ENCODE results near the gene ZNF43.
"Not testable (repeated sequence)": the region's sequence is repeated elsewhere in the genome, so short reads cannot be mapped to it uniquely, and the experiment has no call there.

ZNF43 gene

DNA sequence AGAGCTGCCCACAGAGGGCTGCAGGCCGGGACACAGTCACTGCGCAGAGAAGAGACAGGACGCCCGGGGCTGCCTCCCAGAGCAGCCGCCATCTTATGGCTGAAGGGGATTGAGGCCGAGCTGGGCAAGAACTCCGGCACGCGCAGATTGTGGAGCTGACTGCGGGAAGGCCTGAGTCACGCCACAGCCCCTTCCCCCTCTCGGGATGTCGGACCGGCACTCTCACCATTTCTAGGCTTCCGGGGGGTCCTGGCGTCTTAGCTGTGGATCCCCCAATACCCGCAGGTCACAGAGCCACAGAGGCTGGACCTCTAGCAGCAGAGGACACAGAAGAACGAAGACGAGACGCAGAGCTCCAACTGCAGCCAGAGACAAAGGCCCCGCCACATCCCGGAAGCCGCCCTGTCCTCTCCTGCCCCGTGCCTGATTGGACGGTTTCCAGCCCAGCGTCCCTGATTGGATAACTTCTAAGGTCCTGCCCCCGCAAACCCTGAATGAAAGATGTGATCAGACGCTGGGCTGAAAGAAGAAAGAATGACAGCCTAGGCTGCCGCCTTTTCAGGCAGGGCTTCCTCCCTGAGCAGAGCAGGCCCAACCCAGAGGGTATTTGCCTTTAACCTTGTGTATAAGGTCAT lies at the start of gene ZNF43:
TSS of gene ZNF43 (minus strand) at position 373 of the 635 bp plus-strand sequence. CDS start at position 229, 144 bp downstream.
- DNase-seq = peak; percentile 94

DNA sequence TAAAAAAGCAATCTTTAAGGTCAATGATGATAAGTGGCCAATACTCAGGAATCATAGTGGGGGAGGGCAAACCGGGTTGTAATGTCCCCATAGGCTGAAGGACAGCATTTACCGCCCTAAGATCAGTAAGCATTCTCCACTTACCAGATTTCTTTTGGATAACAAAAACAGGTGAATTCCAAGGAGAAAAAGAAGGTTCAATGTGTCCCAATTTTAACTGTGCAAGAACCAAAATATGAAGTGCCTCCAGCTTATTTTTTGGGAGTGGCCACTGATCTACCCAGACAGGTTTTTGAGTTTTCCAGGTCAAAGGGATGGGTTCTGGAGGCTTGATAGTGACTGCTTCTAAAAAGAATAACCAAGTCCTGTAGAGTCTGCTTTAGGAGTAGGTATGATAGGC lies 49.5 kb upstream of the ZNF43 start:
- not testable (repeated sequence) for DNase-seq

- not testable (repeated sequence) for DNase-seq
These were observed 48.8 kb upstream of the ZNF43 start for GRCh38 chr19:21884786-21885185.

GRCh38 chr19:21883516-21883915 lies 47.5 kb upstream of the ZNF43 start:
- no peak for DNase-seq

- DNase-seq = peak; percentile 25 to 44
These were observed 44.8 kb upstream of the ZNF43 start for GRCh38 chr19:21880761-21881160.

DNA sequence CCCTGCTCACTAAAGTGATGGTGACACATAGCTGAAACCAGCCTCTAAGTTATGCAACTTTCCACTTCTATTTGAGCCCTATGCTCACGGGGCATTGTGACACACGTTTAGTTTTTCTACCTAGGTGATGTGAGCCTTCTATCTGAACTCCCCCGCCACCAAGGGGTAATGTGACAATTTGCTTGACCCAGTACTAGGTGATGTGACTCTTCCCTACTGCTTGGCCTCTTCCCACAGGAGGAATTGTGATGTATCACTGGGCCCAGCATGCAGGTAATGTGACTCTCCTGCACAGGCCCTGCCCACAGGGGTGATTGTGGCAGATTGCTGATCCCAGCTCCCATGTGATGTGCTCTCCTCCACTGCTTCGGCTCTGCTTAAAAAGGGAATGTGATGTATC lies 42.7 kb upstream of the ZNF43 start:
- DNase-seq = no peak

GRCh38 chr19:21877976-21878375 lies 42.0 kb upstream of the ZNF43 start:
- no peak for DNase-seq

DNA sequence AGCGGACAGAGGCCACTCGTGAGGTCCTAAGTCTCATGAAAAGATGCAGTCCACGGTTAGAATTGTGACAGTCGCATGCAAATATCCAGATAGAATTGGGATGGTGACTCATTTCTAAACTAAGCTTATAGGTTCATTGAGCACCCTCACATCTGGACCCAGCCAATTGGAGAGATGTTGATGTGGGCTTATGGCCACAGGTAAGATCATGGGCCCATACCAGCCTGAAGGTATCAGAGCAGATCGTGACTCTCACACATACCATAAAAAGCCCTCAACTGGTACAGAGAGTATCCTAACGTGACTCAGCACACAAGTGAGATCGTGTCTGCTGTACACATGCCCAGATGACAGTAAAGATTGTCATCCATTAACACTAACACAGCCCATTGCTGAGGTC lies 40.6 kb upstream of the ZNF43 start:
- not testable (repeated sequence) for DNase-seq

DNA sequence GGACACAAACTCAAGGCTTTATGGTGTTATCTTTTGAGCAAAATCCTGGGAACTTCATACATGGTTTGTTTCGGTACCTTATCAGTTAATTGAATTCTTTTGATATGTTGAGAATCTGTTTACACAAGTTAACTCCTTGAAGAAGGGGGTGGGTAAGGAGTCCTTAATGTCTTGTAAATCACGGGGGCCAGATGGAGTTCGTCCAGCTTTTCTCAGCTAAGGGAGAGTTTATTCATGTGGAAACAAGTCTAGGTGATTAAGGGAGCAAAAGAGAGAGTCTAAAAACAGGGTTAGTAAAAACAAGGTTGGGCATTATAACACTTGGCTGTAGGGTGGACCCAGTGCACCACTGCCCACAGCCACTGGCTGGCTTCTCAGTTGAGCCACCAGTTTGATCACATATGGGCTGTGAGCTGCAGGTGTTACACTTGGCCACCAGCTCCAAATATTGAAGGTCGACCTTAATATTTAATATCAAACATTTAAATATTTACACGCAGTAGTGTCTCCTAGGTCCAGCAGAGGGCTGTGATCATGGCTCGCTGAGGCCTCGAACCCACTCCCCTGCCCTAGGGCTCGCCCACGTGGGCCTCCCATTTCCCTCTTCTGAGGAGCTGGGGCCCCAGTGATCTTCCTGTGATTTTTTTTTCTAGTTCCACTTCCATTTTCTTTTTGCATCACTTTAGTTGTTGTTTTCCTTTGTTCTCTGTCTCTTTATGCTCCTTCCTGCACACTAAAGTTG lies 21.0 kb upstream of the ZNF43 start:
- DNase-seq = no peak

DNA sequence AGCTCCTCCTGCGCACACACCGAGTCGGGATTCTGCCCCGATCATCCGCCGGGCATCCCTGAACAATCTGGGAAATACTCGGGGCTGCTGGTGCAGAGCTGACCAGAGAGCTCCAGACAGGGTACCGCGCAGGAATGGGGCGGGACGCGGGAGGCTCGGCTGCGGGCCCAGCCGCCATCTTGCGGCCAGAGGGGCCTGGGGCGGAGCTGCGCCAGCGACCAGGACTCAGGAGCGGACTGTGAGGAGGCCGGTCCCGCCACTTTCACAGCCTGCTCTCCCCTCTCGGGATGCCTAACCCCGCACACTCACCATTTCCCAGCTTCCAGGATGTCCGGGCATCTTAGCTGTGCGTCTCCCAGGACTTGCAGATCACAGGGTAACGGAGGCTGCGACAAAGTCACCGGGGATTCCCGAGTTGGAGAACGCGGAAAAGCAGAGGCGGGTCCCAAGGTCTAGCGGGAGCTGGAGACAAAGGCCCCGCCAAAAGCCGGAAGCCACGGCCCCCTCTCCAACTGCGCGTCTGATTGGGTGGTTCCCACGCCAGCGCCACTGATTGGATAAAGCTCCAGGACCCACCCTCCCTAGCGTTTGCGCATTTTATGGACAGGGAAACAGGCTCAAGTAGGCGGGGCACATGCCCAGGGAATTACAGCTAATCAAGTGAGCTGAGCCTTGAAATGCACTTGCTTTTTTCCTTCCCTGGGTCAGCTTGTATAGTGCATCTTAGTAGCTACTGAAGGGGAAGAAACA lies 15.8 kb upstream of the ZNF43 start:
- DNase-seq = peak; percentile 93 to 94

- peak in 1 of 2 experiments; percentile 32 for DNase-seq
These were observed 14.8 kb upstream of the ZNF43 start for GRCh38 chr19:21850656-21851255.

- DNase-seq = no peak
These were observed 12.7 kb upstream of the ZNF43 start for GRCh38 chr19:21848706-21849105.

DNA sequence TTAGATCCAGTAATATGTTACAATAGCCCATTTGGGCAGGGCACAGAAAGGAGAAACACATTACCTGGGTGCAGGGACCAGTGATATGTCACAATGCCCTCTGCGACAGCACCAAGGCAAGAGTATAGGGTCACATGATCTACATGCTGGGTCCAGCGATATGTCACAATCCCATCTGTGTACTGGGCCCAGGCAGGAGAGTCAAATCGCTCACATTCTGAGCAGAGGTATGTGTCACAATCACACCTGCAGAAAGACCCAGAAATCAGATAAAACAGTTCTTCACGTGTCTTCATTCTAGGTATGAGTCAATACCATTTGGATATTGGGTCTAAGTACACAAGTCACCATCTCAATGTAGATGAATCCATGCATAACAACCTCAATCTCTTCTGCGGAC lies 7.1 kb upstream of the ZNF43 start:
- DNase-seq = no peak

DNA sequence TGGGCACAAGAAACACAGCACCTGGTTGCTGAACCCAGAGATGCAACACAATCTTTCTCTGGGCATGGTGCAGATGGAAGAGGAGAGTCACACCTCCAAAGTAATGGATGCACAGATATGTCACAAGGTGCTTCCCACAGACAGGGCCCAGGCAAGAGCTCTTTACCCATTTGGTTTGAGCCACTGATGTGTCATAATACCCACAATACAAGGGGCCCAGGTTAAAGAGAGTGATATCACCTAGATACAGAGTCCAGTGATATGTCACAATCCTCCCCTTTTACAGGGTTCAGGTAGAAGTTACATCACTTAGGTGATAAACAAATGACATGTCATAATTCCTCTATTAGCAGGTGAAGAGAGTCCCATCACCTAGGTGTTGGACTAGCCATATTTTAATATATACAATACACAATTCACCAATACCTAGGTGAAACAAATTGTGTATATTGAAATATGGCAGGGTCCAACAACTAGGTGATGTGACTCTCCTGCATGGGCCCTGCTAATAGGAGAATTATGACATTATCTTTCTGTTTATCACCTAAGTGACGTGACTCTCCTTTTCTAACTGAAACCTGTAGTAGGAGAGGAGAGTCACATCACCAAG lies 5.6 kb upstream of the ZNF43 start:
- DNase-seq = no peak

GRCh38 chr19:21841081-21841480 lies 5.1 kb upstream of the ZNF43 start:
- no peak for DNase-seq

DNA sequence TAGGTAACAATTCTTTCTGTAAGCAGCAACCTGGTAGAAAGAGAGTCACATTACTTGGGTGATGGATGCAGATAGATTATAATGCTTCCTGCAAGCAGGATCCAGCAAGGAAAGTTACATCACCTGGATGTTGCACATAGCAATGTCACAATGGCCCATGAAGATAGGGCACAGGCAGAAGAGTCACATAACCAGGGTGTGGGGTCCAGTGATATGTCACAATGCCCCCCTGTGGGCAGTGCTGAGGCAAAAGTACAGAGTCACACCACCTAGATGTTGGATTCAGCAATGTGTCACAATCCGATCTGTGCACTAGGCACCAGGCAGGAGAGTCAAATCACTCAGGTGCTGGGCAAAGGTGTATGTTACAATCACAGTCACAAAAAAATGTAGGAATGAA lies 4.0 kb upstream of the ZNF43 start:
- DNase-seq = no peak

DNA sequence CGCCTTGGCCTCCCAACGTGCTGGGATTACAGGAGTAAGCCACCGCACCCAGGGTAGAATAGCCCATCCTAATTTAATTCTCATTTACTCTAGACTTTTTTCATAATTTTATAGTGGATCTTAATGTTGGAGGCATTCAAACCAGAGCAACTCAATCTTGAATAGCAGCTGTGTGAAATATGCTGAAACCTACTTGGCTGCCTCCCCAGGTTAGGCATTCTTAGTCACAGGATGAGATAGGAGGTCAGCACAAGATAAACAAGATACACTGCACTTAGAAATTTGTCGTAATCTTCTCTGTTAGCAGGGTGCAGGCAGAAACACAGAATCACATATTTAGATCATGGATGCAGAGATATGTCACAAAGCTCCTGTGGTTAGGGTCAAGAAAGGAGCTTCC lies 2.7 kb upstream of the ZNF43 start:
- DNase-seq = no peak

DNA sequence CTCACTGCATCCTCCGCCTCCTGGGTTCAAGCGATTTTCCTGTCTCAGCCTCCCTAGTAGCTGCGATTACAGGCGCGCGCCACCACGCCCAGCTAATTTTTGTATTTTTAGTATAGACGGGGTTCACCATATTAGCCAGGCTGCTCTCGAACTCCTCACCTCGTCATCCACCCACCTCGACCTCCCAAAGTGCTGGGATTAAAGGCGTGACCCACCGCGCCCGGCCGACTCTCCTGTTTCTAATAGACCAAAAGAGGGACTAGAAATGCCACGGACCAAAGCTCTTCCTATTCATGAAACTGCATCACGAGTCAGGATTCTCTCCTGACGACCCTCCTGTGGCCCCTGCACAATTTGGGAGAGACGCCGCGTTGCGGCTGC lies 563 bp downstream of the ZNF43 start:
- DNase-seq = no peak

DNA sequence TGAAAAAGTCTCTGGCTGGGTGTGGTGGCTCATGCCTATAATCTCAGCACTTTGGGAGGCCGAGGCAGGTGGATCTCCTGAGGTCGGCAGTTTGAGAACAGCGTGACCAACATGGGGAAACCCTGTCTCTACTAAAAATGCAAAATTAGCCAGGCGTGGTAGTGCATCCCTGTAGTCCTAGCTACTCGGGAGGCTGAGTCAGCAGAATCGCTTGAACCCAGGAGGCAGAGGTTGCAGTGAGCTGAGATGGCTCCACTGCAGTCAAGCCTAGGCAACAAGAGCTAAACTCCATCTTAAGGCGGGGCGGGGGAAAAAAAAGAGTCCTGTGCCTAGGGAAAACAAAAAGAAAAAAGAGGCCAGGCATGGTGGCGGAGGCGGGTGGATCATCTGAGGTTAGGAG lies 2.2 kb downstream of the ZNF43 start:
- DNase-seq = no peak

GRCh38 chr19:21824679-21825078 lies 11.3 kb downstream of the ZNF43 start:
- no peak for DNase-seq

DNA sequence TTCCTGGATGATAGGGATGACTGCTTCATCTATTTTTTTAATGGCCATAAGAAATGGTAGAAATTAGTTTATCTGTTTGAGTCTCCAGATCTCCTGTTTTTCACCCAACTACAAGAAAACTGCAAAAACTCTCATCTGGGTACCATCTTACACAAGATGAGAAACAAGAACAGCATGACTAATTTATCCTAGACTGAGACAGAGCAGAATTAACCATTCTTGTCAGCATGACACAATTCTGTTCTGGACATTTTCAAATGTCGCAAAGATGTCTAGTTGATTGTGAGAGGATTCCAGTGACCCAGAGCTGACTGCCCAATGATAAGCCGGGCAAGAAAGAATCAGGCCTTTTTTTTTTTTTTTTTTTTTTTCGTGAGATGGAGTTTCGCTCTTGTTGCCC lies 12.8 kb downstream of the ZNF43 start:
- no peak for DNase-seq

- DNase-seq = no peak
These were observed 23.5 kb downstream of the ZNF43 start for GRCh38 chr19:21812448-21812847.

DNA sequence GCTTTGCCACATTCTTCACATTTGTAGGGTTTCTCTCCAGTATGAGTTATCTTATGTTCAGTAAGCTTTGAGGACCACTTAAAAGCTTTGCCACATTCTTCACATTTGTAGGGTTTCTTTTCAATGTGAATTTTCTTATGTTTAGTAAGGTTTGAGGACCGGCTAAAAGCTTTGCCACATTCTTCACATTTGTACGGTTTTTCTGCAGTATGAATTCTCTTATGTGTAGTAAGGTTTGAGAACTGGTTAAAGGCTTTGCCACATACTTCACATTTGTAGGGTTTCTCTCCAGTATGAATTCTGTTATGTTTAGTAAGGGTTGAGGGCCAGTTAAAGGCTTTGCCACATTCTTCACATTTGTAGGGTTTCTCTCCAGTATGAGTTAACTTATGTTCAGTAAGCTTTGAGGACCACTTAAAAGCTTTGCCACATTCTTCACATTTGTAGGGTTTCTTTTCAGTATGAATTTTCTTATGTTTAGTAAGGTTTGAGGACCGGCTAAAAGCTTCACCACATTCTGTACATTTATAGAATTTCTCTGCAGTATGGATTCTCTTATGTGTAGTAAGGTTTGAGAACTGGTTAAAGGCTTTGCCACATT lies 27.5 kb downstream of the ZNF43 start:
- not testable (repeated sequence) for DNase-seq
